Skeletal muscle satellite cell (primary cell): Measurements from ENCODE around the gene PTPRD. TPM values are rescaled to one million over a fixed set of nuclear protein-coding genes. Genes with fewer than 3 reads are reported as not detected.

ENCODE experiments used
- H3K27me3 ChIP-seq: 2 replicates; pipeline ENCODE4 v1.7.0; 2013; ENCODE audit warnings: low read length; ENCODE audit not compliant: control insufficient read depth, insufficient read depth
- H3K36me3 ChIP-seq: 2 replicates; pipeline ENCODE4 v1.7.0; 2013; ENCODE audit warnings: mild to moderate bottlenecking, control low read depth, low read length; ENCODE audit not compliant: insufficient read depth
- H3K4me1 ChIP-seq: 2 replicates; pipeline ENCODE4 v1.7.0; 2013; ENCODE audit warnings: low read length; ENCODE audit not compliant: control insufficient read depth, insufficient read depth
- H3K4me2 ChIP-seq: 2 replicates; pipeline ENCODE4 v1.7.0; 2013; ENCODE audit warnings: mild to moderate bottlenecking, low read length
- H3K4me3 ChIP-seq: 2 replicates; pipeline ENCODE4 v1.7.0; 2013; ENCODE audit warnings: low read length
- H3K9ac ChIP-seq: 2 replicates; pipeline ENCODE4 v1.7.0; 2013; ENCODE audit warnings: mild to moderate bottlenecking, low read depth, low read length, moderate library complexity
- H3K9me3 ChIP-seq: replicated peaks from 2 replicates; pipeline ENCODE4 v1.7.0; 2013; ENCODE audit warnings: mild to moderate bottlenecking, control low read depth, low read length
- small RNA-seq: library from RNA; depleted of rRNA; stranded (forward); fragments of <200 nt; gene quantifications from one replicate; pipeline ENCODE3, GENCODE V24; 2012

PTPRD gene

DNA sequence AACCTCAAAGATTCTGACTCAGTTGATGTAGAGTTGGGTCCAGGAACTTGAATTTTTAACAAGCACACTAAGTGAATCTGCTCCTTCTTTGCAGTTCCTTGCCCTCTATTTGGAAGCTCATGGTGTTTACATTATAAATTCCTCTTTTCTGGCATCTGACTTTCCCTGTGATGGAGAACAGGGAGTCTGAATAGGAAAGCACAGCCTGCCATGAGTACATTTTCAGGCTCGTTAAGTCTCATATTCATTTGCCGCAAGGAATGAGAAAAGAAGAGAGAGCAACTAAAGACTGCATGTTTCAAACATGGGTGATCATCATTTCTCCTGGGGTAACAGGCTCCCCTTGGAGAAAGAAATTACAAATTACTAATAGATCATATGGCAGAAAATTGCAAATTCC, 2345.2 kb downstream of the PTPRD start:
- peaks cover 21% of the 10 kb centered on the region for H3K4me1 ChIP-seq
- no peak overlapping the region for H3K9ac ChIP-seq
- H3K27me3 ChIP-seq, result no peaks in the 10 kb centered on the region
- H3K36me3 ChIP-seq, result no peaks in the 10 kb centered on the region
- no peak overlapping the region for H3K4me3 ChIP-seq
- no peak overlapping the region for H3K4me2 ChIP-seq
- no peaks in the 10 kb centered on the region for H3K9me3 ChIP-seq

DNA sequence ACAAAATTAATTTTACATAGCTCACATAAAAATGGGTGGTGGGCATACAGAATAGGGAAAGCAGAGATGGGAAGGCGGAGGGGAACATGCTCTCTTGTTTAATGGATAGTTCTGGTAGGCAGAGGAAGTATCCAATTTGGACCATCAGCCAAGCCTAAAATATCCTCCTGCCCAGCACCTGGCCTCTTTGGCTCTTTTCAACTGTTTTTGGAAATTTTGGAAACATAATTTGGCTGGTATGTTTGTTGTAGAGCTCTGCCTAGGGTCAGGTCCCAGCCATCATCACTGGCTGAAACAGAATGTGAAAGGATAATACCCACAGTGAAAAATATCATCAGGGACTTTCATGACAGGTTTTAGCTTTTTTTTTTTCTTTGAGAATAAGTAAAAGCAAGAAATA, 2345.9 kb downstream of the PTPRD start:
- Histone ChIP-seq H3K4me1 (peaks cover 21% of the 10 kb centered on the region), H3K9ac (no peak overlapping the region)

DNA sequence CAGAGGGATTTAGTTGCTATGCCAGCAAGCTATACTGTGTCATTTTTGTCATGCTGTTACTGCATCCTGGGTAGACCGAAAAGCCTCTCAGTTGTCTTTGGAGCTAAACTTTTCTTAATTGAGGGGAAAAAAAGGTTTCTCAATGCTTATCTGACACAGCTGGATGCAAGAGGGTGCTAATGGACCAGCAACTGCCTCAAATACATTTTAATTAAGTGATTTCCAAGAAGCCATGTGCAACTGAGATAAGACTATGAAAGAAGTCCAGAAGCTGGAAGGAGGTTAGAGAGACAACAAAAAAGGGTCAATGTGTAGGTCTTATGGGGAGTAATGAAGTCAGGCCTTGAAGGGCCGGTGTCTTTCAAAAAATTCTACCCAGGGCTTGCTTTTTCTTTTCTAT, 2347.5 kb downstream of the PTPRD start:
- Histone ChIP-seq H3K9ac (no peak overlapping the region), H3K4me1 (peaks cover 21% of the 10 kb centered on the region), H3K4me3 (no peak overlapping the region), H3K9me3 (no peaks in the 10 kb centered on the region), H3K36me3 (no peaks in the 10 kb centered on the region), H3K4me2 (no peak overlapping the region), H3K27me3 (no peaks in the 10 kb centered on the region)

More for the DNA sequence above, 2345.9 kb downstream of the PTPRD start:
- Histone ChIP-seq H3K4me3 (no peak overlapping the region), H3K9me3 (no peaks in the 10 kb centered on the region), H3K27me3 (no peaks in the 10 kb centered on the region), H3K4me2 (no peak overlapping the region), H3K36me3 (no peaks in the 10 kb centered on the region)

Small RNA genes lying within 50 kb of the gene (small RNA-seq; reads per million reads assigned to genes)
- gene AL135790.2 (not detected), gene RNU7-185P (not detected)
